GM19463 (cell line): ENCODE results near the gene SMIM28.
"Not testable (repeated sequence)": the region's sequence is repeated elsewhere in the genome, so short reads cannot be mapped to it uniquely, and the experiment has no call there.

ENCODE experiments used
- ATAC-seq: cut with Tn5 transposase; IDR thresholded peaks from one replicate; pipeline ENCODE4 v1.9.1; 2021; ENCODE audit warnings: mild to moderate bottlenecking, moderate library complexity; ENCODE audit not compliant: unreplicated experiment

Gene SMIM28

DNA sequence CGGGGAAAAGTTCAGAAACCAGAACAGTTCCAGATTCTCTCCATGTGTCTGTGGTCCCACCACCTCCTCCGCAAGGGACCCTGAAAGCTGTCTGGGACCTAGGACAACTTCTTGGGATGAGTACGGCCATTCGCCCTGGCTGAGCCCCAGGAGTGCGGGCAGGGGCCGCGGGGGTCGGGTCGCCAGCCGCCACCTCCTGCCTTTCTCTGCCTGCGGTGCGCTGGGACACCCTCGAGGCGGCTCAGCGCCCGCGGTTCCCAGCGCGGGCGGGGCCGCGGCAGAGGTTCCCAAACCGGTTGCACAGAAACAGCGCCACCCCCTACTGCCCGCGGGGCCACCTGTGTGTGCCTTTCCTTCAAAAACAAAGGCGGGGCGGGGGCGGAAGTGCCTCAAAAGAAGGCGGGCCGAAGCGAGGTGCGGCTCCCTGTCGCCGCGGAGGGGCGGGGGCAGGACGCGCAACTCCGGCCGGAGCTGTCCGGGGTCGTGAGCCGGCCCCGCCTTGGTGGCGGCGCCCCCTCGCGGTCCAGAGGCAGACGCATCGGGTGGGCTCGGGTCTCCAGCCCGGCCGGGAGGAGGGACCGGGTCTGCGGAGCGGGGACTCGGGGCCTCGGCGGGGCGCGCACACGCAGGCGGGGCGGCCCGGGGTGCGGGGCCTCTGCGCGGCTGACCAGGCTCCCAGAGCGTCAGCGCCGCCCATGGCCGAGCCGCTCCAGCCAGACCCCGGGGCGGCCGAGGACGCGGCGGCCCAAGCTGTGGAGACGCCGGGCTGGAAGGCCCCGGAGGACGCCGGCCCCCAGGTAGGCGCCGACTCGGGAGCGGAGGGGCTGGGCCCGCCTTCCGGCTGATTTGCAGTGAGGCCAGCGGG, 26.3 kb downstream of the SMIM28 start, which contains the start of gene HEBP2:
Gene HEBP2 (plus strand): TSS at position 423 of the 865 bp plus-strand sequence. CDS start 273 bp downstream, at position 696.
- ATAC-seq = peak; percentile 89

DNA sequence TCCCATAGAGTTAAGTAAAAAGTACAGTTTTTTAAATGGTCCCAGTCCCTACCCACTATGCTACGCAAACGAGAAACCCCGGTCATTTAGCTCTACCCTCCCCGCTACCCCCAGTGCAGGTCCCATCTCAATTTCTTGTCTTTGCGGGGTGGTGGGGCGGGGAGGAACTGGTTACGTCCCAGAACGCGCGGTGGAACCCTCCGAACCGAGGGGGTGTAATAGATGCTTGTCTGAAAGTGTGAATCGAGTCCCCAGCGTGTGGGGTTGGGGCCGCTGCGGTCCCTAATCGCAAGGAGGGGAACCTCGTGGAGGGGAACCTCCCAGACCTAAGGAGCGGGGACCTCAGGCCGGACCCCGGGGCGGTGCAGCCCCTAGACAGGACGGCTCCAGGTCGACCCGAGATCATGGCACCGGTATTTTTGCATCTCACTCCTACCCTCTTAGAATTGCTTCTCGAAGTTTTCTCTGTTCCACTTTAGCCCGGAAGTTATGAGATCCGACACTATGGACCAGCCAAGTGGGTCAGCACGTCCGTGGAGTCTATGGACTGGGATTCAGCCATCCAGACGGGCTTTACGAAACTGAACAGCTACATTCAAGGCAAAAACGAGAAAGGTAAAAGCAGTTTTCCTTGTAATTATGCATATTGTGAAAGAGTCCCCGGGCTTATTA, 27.1 kb downstream of the SMIM28 start:
- no peak for ATAC-seq

DNA sequence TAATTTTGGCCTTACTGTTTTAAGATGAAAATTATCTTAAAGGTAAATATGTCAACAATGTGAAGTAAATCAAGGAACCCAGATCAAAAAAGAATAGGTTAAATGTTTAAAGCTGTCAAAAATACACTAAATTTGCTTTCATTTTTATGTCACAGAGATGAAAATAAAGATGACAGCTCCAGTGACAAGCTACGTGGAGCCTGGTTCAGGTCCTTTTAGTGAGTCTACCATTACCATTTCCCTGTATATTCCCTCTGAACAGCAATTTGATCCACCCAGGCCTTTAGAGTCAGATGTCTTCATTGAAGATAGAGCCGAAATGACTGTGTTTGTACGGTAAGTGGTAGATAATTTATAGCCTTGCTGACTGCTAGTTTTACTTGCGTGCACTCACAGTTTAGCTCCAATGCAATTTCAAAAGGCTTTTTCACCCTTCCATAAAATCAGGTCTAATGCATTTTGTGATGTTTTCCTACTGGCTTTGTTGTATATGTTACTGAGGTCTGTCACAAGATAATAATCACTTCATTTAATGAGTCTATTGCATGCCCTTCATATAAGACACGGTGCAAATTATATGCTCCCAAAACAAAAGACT, 28.2 kb downstream of the SMIM28 start:
- no peak for ATAC-seq

DNA sequence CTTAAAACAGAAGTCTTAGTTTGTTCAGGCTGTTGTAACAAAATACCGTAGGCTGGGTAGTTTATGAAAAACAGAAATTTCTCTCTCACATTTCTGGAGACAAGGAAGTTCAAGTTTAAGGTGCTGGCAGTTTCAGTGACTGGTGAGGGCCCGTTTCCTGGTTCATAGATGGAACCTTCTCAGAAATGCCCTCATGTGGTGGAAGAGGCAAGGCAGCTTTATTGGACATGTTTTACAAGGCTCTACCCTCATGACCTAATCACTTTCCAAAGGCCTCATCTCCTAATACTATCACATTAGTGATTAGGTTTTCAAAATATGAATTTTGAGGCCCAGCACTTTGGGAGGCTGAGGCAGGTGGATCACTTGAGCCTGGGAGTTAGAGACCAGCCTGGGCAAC, 28.7 kb downstream of the SMIM28 start:
- no peak for ATAC-seq

DNA sequence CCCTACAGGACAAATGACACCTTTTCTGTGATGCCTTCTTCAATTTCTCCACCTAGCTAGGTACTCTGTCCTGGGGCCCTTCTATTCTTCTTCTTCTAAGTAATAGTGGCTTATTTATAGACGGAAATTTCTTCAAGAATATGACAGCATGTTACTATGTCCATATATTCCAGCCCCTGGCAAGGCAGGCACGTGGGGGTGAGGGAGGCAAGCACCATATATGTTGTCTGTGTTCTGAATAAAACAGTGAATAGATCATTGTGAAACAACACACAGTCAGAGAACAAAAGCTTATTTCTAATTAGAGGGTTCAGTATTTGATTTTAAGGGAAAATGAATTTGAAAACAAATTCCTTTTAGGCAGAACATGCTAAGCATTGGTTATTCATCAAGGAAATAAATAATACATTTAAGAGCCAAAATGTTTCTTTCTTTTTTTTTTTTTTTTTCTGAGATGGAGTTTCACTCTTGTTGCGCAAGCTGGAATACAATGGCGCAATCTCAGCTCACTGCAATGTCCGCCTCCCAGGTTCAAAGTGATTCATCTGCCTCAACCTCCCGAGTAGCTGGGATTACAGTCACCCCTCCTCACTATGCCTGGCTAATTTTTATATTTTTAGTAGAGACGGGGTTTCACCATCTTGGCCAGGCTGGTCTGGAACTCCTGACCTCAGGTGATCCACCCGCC, 32.5 kb downstream of the SMIM28 start:
- no peak for ATAC-seq

DNA sequence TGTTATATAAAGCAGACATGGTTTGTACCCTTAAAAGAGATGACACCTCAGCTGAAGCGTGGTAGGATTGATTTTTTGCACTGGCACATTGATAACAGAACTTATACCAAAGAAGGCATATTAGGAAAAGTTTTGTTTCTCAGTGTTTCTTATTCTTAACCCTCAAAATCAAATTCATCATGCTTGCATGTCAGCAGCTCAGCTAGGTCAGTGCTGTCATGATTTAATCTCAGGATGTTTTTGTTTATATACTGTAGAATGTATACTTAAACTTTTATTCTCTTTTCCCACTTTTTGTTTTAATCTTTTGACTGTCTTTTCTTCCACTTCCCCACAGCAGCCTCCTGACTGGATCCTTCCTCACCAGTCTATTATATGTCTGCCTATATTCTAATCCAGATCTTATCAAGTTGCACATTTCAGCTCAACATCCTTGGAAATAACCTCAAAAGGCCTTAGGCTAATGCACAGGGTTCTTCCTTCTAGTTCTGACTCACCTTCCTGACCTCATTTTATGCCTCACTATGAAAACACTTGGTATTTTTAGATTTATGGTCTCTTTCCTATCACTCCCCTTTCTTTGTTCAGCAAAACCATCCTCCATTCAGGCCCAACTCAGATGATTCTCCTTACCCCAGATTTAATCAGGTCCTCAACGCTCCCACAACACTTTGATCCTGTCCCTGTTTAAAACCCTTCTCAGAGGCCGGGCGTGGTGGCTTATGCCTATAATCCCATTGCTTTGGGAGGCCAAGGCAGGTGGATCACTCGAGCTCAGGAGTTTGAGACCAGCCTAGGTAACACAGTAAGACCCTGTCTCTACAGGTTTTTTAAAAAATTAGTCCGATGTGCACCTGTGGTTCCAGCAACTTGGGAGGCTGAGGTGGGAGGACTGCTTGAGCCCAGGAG, 33.5 kb downstream of the SMIM28 start:
- peak; percentile 64 for ATAC-seq

DNA sequence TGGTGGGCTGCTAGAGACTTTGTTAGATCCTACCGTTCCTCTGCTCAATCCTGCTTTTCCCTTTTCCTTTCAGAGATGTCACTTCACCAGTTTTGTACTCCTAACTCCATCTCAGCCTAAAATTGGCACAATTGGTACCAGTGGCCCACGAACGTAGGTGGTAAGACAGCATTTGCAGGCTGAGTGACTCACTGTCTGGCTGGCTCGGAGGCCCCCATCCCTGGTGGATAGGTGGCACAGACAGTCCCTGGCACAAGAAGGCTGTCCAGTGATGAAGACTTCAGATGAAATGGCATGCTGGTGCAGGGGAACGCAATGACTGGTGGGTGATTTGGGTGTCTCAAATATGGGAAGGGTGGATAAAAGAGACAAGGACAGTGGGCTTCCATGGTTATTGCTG, 37.4 kb downstream of the SMIM28 start:
- no peak for ATAC-seq

DNA sequence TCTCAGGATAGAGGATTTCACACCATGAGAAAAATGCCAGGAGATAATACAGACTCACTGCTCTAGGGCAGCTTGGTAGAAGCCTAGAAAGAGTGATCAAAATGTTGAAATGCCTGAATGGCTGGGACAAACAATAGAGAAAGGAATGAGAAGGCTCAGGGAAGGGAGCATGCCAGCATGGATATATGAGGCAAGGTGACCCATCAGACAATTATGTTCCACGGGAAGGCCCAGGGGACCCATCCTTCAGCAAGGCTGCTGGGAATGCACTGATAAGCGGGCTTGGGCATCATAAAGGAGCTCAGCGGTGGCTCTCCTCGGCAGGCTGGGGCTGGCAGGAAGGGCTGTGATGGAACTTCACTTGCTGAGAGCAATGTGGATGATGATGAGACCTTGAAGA, 38.5 kb downstream of the SMIM28 start:
- no peak for ATAC-seq

DNA sequence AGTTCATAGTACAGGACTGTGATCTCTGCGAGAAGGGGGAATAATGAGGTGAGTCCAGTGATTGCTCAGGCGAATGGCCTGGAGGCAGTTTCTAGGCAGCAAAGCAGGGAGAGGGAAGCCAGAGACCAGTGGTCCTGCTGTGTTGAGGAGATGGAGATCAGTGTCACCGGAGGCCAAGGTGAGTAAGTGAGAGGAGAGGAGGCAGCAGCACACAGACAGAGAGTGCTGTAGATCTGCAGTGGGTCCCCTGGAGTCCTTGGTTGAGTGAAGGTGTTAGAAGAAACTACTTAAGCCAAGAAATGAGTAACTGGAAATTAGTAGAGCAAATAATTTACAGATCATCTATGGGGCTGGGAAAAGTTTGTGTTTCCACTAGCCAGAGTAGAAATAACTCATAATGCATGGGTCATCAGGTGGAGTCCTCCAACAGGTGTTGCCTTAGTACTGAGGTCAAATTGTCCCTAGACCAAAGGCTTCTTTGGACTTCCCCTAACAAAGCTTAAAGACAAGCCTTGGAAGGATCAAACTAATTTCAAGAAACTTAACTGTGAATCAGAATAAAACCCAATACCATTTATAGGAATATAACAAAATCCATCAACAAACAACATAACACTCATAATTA, 39.9 kb downstream of the SMIM28 start:
- ATAC-seq = peak; percentile 52

DNA sequence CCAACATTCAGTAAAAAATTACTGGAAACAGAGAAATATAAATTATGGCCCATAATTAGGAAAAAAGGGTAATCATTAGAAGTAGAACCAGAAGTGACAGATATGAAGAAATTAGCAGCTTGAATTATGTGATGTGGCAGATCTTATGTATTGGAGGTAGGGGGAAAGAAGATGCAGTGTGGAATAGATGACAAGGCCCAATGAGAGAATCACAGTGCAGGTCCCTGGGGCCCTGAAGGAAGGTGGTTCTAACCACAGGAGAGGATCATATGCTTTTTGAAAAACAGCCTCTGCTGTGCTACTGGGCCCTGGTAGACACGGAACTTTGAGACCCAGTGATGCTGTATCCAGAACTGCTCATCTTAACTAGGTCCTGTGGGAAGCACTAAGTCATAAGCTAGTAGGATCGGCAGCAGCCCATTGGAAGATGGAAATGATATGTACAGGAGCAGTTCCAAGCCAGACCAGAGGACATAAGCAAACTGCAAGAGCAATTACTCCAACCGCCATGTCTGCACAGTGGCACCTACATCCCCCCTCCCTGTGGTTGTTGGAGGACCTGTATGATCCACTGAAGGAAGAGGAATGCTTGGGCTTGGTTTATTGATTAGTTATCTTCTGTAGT, 40.5 kb downstream of the SMIM28 start:
- no peak for ATAC-seq

DNA sequence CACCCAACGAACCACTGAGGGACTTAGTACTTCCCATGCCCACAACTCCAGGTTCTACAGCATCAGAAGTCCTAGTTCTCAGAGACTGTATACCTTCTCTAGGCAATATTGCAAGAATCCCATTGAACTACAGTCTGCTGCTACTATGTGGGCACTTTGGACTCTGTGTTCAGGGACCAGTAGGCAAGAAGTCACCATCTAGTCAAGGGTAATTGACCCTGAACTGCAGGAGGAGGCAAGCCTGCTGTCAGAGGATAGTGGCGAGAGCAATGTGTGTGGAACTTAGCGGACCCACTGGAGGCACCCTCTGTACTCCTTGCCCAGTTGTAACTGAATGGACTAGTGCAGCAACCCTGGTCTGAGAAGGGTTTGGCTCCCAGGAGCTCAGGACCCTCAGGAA, 42.1 kb downstream of the SMIM28 start:
- no peak for ATAC-seq

DNA sequence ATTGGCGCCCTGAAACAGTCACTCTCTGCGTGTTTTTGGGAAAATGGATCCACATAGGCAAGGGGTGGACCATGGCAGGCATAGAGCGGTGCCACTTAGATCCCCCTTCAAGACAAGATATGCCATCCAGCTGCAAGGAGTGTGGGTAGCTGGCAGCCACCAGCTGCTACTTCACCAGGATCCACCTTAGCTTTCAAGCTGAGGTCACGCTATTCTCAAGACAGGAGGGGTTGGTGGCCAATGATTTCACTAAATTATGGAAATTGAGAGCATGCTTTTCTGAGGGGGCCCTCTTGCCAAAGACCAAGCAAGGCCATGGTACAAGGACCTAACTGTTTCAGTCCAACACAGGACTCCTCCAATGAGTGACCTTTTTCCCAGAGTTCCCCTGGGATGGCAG, 42.7 kb downstream of the SMIM28 start:
- no peak for ATAC-seq

DNA sequence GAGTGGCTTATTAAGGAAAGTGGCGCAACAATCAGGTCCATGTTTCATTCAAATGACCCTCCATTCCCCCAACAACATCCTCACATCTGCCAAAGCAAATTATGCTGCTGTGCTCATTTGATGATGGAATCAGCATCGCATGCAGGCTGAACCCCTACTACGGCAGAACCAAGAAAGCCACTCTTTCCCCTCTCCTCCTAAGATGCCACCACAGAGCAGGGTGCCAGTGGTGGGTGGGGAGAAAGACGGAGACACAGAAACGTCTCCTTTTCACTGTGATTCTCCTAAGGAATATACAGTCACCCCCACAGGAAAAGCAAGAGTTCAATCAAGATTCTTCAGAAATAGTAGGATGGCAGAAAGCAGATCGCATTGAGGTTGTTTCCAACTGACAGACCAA, 43.4 kb downstream of the SMIM28 start:
- no peak for ATAC-seq

DNA sequence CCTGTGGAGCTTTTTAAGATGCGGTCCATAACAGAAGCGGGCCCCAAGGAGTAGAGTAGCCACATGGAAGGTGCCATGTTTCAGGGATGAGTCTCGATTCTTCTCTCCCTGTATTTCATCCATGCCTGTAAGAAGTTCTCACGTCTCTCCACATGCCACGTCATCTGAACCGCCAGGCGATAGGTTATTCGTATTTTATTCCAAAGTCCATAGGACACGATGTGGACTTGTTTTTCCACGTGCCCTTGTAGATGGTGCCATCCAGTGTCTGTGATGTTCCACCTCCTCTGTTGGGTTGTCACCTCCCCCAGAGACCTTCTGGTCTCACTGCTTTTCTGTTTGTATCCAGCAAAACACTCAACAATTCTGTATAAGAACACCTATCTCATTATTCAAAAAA, 43.9 kb downstream of the SMIM28 start:
- ATAC-seq = no peak

DNA sequence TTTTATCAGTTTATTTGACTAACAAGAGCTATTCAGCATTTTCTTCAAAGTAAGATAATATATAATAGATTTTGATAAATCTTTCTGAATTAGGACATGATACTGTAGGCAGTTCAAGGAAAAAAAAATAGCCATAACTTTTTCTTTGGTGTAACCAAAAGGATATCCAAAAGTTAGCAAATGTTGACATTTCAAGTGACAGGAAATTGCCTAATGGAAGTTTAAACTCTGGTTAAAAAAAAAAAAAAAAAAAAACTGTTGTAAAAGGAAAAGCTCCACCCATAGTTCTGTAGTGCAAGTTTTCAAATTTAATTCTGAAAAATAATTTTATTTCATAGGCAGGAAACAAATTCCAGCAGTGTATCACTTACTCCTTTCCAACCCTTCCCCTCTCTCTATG, 45.2 kb downstream of the SMIM28 start:
- ATAC-seq = no peak

DNA sequence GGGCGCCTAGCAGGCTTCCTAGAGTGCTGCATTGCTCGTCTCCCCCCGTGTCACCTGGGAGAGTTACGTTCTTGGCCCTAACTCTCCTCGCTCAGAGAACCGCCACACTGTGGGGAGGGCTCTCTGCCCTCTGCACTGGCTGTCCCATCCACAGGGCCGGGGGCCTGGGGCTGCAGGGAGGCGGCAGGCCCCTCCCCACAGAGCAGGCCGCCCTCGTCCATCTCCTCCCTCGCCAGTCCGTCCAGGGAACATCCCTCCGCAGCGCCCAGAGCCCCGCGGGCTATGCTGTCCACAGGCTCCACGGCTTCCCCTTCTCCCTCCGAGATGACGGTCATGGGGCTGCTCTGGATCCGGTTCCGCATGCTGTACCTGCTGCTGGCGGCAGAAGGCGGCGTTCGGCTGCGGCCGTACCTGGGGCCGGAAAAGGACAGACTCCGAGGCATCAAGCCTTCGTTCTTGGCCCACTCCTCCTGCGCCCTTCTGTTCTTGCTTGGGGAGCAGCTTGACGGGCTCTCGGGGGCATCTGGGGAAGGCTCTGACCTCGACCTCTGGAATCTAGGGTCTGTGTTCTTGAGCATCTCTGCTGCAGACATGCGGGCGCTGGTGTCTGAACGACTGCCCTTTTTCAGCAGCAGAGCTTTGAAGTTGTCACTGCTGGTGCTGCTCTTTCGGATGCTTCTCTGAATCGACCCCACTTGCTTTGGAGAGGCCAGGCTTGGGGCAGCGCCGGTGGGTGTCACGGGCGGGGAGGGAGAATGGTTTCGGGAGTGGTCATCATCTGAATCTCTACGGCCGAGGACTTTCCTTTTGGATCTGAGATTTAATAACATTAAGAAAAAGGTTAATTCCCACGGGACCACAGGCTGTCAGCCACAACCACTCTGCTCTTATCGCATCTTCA, 46.5 kb downstream of the SMIM28 start:
- no peak for ATAC-seq

DNA sequence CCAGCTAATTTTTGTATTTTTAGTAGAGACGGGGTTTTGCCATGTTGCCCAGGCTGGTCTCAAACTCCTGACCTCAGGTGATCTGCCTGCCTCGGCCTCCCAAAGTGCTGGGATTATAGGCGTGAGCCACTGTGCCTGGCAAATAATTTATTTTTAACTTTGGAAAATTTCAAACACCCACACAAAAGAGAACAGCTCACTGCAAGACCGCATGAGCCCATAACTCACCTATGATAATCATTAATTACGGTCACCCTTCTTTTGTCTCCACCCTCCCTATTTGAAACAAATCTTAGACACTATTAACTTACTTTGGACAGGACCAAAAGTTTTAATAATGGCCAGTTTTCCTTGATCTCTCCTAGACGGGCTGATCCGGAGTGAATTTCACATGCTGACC, 47.6 kb downstream of the SMIM28 start:
- not testable (repeated sequence) for ATAC-seq

DNA sequence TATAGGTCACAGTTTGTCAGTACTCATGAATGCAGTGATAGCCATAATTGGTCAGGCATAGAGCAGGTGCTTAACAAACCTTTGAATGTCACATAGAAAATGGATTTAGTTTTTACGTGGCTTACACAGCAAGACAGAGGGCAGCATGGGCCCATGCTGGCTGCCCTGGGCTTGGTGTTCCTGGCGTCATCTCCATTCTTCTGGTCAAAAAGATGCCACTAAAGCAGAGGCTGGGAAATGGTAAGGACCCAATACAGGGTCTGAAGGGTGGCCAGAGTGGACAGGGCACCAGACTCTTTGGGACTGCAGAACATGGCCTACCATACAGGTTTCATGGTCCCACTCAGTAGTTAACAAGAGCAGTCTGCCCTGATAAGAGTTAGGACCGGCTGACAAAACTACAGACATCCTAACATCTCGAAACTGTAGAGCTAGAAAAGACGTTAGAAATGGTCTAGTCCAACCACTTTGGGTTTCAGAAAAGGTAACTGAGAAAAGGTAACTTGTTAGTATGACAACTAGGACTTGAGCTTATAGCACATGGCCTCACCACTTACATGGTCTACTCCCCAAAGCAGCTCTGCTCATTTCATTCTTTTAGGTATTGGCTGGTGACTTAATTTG, 48.9 kb downstream of the SMIM28 start:
- no peak for ATAC-seq
